GM12878 (cell line): ENCODE data around the gene RPS6KC1. TPM values are rescaled to one million over a fixed set of nuclear protein-coding genes. Genes with fewer than 3 reads are reported as not detected.
A peak's percentile ranks its signal among the peaks of the same experiment; 100 is the strongest.

Experiments used
- ATAC-seq: fragments of 200-7000 bp; cut with Tn5 transposase; 3 replicates; pipeline ENCODE4 v1.9.1; 2020; ENCODE audit warnings: mild to moderate bottlenecking, moderate library complexity
- BruUV-seq: library from RNA; stranded (reverse); fragments of 400-500 nt; replicated peaks from 2 replicates; lab custom pipeline; 2021; lab: Mats Ljungman, UMichigan
- CTCF ChIA-PET: fragments of 300-600 bp; sonication (Branson Sonifier 250); formaldehyde crosslinking; extraction: SDS; loops from one replicate; lab custom pipeline; 2021; ENCODE audit warnings: inconsistent platforms; lab: Yijun Ruan, JAX
- POLR2A ChIA-PET: fragments of 350-600 bp; formaldehyde crosslinking; extraction: SDS; loops from one replicate; lab custom pipeline; 2021; ENCODE audit warnings: inconsistent platforms; lab: Charles Lee
- RAD21 ChIA-PET: fragments of 300-600 bp; sonication (Branson Sonifier 250); formaldehyde crosslinking; loops from one replicate; lab custom pipeline; 2023; ENCODE audit warnings: antibody characterized with exemption; ENCODE audit not compliant: unreplicated experiment; lab: Charles Lee
- SMC1A ChIA-PET: fragments of 300-600 bp; sonication (Branson Sonifier 250); formaldehyde crosslinking; loops from one replicate; lab custom pipeline; 2023; ENCODE audit not compliant: unreplicated experiment, uncharacterized antibody; lab: Charles Lee
- DNase-seq: peaks from one replicate; pipeline ENCODE4 v3.0.0-alpha.2; 2011; ENCODE audit warnings: low read depth, low spot score
- FAIRE-seq: peaks from 3 replicates; lab custom pipeline; 2011; peaks lifted over from hg19 to GRCh38; lab: Jason Lieb, UNC
- H2AFZ ChIP-seq: 2 replicates; pipeline ENCODE4 v1.6.0; 2011; ENCODE audit warnings: low read depth, low read length, control low read depth; ENCODE audit not compliant: control insufficient read depth
- H3K27ac ChIP-seq: 2 replicates; pipeline ENCODE4 v1.5.1; 2011; ENCODE audit warnings: control low read depth; ENCODE audit not compliant: control insufficient read depth, insufficient read depth
- H3K27me3 ChIP-seq, 2 experiments: replicated peaks in 1 of 2; 2 replicates each; pipeline versions ENCODE4 v1.6.0 to v1.6.1; 2011; ENCODE audit warnings: low read length in 1 of 2; ENCODE audit not compliant: control insufficient read depth in 2 of 2, insufficient read depth in 2 of 2
- H3K36me3 ChIP-seq, 2 experiments: 2 replicates each; pipeline ENCODE4 v1.5.1; 2011; ENCODE audit warnings: low read length in 1 of 2; ENCODE audit not compliant: control insufficient read depth in 2 of 2, insufficient read depth in 2 of 2
- H3K4me1 ChIP-seq: 2 replicates; pipeline ENCODE4 v1.6.1; 2011; ENCODE audit warnings: mild to moderate bottlenecking, low read length, moderate library complexity, mixed read lengths; ENCODE audit not compliant: control insufficient read depth, insufficient read depth
- H3K4me2 ChIP-seq: 2 replicates; pipeline ENCODE4 v1.6.0; 2011; ENCODE audit warnings: control low read depth; ENCODE audit not compliant: control insufficient read depth, insufficient read depth
- H3K4me3 ChIP-seq: fragments of 200-600 bp; sonication (generic); 2 replicates; pipeline ENCODE4 v1.5.1; 2016
- H3K79me2 ChIP-seq: 2 replicates; pipeline ENCODE4 v1.6.0; 2011; ENCODE audit warnings: low read length; ENCODE audit not compliant: control insufficient read depth, insufficient read depth
- H3K9ac ChIP-seq: 2 replicates; pipeline ENCODE4 v1.8.0; 2011; ENCODE audit warnings: low read length, control low read depth, mixed read lengths; ENCODE audit not compliant: control insufficient read depth, insufficient read depth
- H3K9me3 ChIP-seq: replicated peaks from 3 replicates; pipeline ENCODE4 v1.5.1; 2011; ENCODE audit warnings: mild to moderate bottlenecking, low read length; ENCODE audit not compliant: control insufficient read depth, insufficient read depth
- H4K20me1 ChIP-seq: 2 replicates; pipeline ENCODE4 v1.6.0; 2011; ENCODE audit not compliant: control insufficient read depth, insufficient read depth
- BCLAF1 ChIP-seq: fragments of 450-650 bp; IDR thresholded peaks from 2 replicates; pipeline ENCODE4 v1.6.1; 2017; ENCODE audit warnings: antibody characterized with exemption, mild to moderate bottlenecking, moderate library complexity
- E2F8 ChIP-seq: fragments of 450-650 bp; IDR thresholded peaks from 2 replicates; pipeline ENCODE4 v1.6.1; 2018; ENCODE audit warnings: mild to moderate bottlenecking, low read depth, moderate library complexity; ENCODE audit not compliant: partially characterized antibody
- IKZF2 ChIP-seq, 2 experiments: fragments of 450-650 bp; IDR thresholded peaks; 2 replicates each; pipeline ENCODE4 v1.6.1; 2017; ENCODE audit warnings: mild to moderate bottlenecking in 2 of 2, moderate library complexity in 2 of 2
- JUND ChIP-seq: IDR thresholded peaks from 2 replicates; pipeline ENCODE4 v1.6.1; 2012; ENCODE audit warnings: low read depth, mild to moderate bottlenecking, low read length, improper control_type of control experiment, moderate library complexity
- NFYA ChIP-seq: IDR thresholded peaks from 2 replicates; pipeline ENCODE4 v1.6.1; 2011; ENCODE audit warnings: low read depth, mild to moderate bottlenecking, low read length, improper control_type of control experiment, borderline replicate concordance
- RELB ChIP-seq: fragments of 450-650 bp; IDR thresholded peaks from 2 replicates; pipeline ENCODE4 v1.6.1; 2017; ENCODE audit warnings: low read depth, mild to moderate bottlenecking, moderate library complexity
- REST ChIP-seq: IDR thresholded peaks from 2 replicates; pipeline ENCODE4 v1.6.1; 2012; ENCODE audit warnings: mild to moderate bottlenecking, low read depth, low read length
- RUNX3 ChIP-seq: IDR thresholded peaks from 2 replicates; pipeline ENCODE4 v1.6.1; 2012; ENCODE audit warnings: low read length, inconsistent platforms
- SMC3 ChIP-seq: IDR thresholded peaks from 2 replicates; pipeline ENCODE4 v1.6.1; 2011; ENCODE audit warnings: low read length, improper control_type of control experiment, borderline replicate concordance
- SPI1 ChIP-seq: IDR thresholded peaks from 2 replicates; pipeline ENCODE4 v1.6.1; 2011; ENCODE audit warnings: low read depth, mild to moderate bottlenecking, low read length, moderate library complexity, borderline replicate concordance; ENCODE audit not compliant: insufficient read depth
- SREBF2 ChIP-seq: IDR thresholded peaks from 2 replicates; pipeline ENCODE4 v1.6.1; 2012; ENCODE audit warnings: mild to moderate bottlenecking, low read length
- SUPT20H ChIP-seq: IDR thresholded peaks from 2 replicates; pipeline ENCODE4 v1.6.1; 2011; ENCODE audit warnings: low read depth, mild to moderate bottlenecking, low read length, moderate library complexity, borderline replicate concordance; ENCODE audit not compliant: control insufficient read depth
- ZNF622 ChIP-seq: fragments of 450-650 bp; IDR thresholded peaks from 2 replicates; pipeline ENCODE4 v1.6.1; 2017; ENCODE audit warnings: mild to moderate bottlenecking, inconsistent platforms
- WGBS: methylation state at CpG from one replicate; pipeline ENCODE4 v1.1.6; 2016; ENCODE audit warnings: low lambda C conversion rate; ENCODE audit not compliant: insufficient replicate concordance, insufficient coverage; ENCODE audit errors: missing lambda C conversion rate; 5-methylcytosine and 5-hydroxymethylcytosine counted together
- in situ Hi-C: fragments of 300-500 bp; cut with MboI; formaldehyde crosslinking; loops from 9 replicates; pipeline ENCODE4 v1.14.3; 2018; ENCODE audit warnings: mixed read lengths
- intact Hi-C: fragments of 100-400 bp; cut with micrococcal nuclease; formaldehyde crosslinking; loops from one replicate; pipeline ENCODE4 v1.14.2; 2022; ENCODE audit not compliant: unreplicated experiment
- polyA plus RNA-seq, 11 experiments: library from polyadenylated mRNA; depleted of rRNA in 4 of 11; unstranded in 6 of 11; stranded (reverse) in 5 of 11; fragments of >200 nt; fragmentation: Nextera tagmentation in 4 of 11; fragmentation: Illumina TruSeq in 1 of 11; extraction: Ambion mirVana in 4 of 11; extraction: Trizol in 1 of 11; gene quantifications; 1 replicate in 1 of 11; 2 replicates in 10 of 11; pipeline versions ENCODE4 v1.2.1 to v1.2.3, GENCODE V29; 2011 to 2016; ENCODE audit warnings: inconsistent platforms in 2 of 11, missing spikeins in 2 of 11, low read depth in 1 of 11
- total RNA-seq, 4 experiments: library from RNA; depleted of rRNA in 3 of 4; stranded (reverse); fragments of >200 nt in 3 of 4; fragmentation: Illumina TruSeq in 1 of 4; extraction: Trizol in 1 of 4; gene quantifications; 2 replicates each; pipeline versions ENCODE4 v1.2.1 to v1.2.3, GENCODE V29; 2013 to 2021

Gene RPS6KC1
- total and polyA plus RNA-seq, 10 of the 15 experiments (the other 5 are each of a cell fraction or from before 2014, with no cell fraction given): 2.9 to 17.3 (median 12.2) TPM

GRCh38 chr1:213008564-213008963 lies 42.5 kb upstream of the RPS6KC1 start:
- ChIA-PET RAD21 (no interaction called here), POLR2A (no interaction called here), SMC1A (interaction anchor here (0.9 to 1.0 kb wide), 3 partner anchors 14 to 174 kb away, joined by 3 to 4 read pairs (median 3); no protein-coding TSS in a partner anchor), CTCF (interaction anchor here (0.6 kb wide), 1 partner anchor 13 kb away, joined by 4 read pairs; no protein-coding TSS in a partner anchor)
- peaks cover 7% of the 10 kb centered on the region for H3K4me1 ChIP-seq
- no peaks in the 10 kb centered on the region for H4K20me1 ChIP-seq
- WGBS: 71% methylated on average over 2 of the region's 2 CpGs
- peaks cover 11% of the 10 kb centered on the region for H3K79me2 ChIP-seq
- no TSS peak for BruUV-seq
- no peak overlapping the region for H3K4me3 ChIP-seq
- FAIRE-seq: peak; percentile 69
- intact Hi-C loops (no loop called here), in situ Hi-C loops (no loop called here)
- H3K4me2 ChIP-seq: no peak overlapping the region
- H3K36me3 ChIP-seq: peaks cover 0 to 28% of the 10 kb centered on the region in 2 experiments; a peak in 2 of 4 replicates
- no peaks in the 10 kb centered on the region for H3K9me3 ChIP-seq
- no peaks in the 10 kb centered on the region for H3K27me3 ChIP-seq
- peak; percentile 17 for DNase-seq
- H3K9ac ChIP-seq: no peak overlapping the region
- H3K27ac ChIP-seq: no peak overlapping the region
- H2AFZ ChIP-seq: no peak overlapping the region
- peak; percentile 92 for ATAC-seq
- TF ChIP-seq IKZF2 (IDR thresholded peaks at IDR 0.05) (peak in 1 of 2 experiments; percentile 14; a peak in 1 of 4 replicates), NFYA (no peak), SMC3 (no peak), RUNX3 (peak; percentile 86), SREBF2 (no peak), BCLAF1 (no peak), REST (no peak), ZNF622 (no peak), RELB (0 out of 2 replicates have a peak, but pooled peaks have one; percentile 33), SPI1 (peak; percentile 81), JUND (no peak), SUPT20H (no peak), E2F8 (no peak)
